Effector memory CD4-positive, alpha-beta T cell (primary cell): ENCODE results near the gene DDR2.

ENCODE experiments used
- DNase-seq, 3 donors: peaks; one replicate each; pipeline ENCODE4 v3.0.0-alpha.2; 2020
- H3K27ac ChIP-seq: 2 replicates; pipeline ENCODE4 v1.7.0; 2013; ENCODE audit warnings: mild to moderate bottlenecking, low read length, moderate library complexity; ENCODE audit not compliant: insufficient read depth, poor library complexity, severe bottlenecking
- H3K27me3 ChIP-seq: replicated peaks from 2 replicates; pipeline ENCODE4 v1.7.0; 2013; ENCODE audit warnings: mild to moderate bottlenecking, low read length; ENCODE audit not compliant: insufficient read depth, control insufficient read depth, poor library complexity, severe bottlenecking
- H3K36me3 ChIP-seq: 2 replicates; pipeline ENCODE4 v1.7.0; 2013; ENCODE audit warnings: mild to moderate bottlenecking, low read length, moderate library complexity; ENCODE audit not compliant: control insufficient read depth, insufficient read depth
- H3K4me1 ChIP-seq: 2 replicates; pipeline ENCODE4 v1.7.0; 2013; ENCODE audit warnings: low read length, mild to moderate bottlenecking; ENCODE audit not compliant: control insufficient read depth, insufficient read depth, poor library complexity, severe bottlenecking
- H3K4me3 ChIP-seq: 2 replicates; pipeline ENCODE4 v1.7.0; 2013; ENCODE audit warnings: low read length, low read depth, mild to moderate bottlenecking; ENCODE audit not compliant: insufficient read depth, poor library complexity, severe bottlenecking
- H3K9me3 ChIP-seq: 2 replicates; pipeline ENCODE4 v1.7.0; 2013; ENCODE audit warnings: mild to moderate bottlenecking, low read length, moderate library complexity; ENCODE audit not compliant: control insufficient read depth

DDR2 gene

DNA sequence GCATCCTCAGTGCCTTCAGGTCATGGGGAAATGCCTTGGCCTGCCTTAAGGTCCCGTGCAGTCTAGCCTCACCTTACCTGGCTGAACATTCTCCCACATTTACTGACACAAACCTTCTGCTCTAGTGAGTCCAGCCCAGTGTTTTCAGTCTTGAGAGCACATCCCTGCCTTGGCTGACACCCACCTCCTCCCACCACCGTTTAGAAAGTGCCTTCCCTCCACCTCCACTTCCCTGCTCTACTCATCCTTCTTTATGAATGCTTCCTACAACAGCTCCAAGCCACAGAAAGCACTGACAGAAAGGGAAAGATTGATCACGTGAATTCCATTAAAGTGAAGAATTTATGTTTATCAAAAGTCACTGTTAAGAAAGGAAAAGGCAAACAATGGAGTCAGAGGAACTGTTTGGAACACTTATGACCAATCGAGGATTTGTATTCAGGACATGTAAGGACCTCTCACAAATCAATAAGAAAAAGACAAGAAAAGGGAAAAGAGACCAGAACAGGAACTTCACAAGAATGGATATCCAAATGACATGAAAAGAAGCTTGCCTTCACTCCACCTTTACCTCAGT lies 59.8 kb downstream of the DDR2 start:
- Histone ChIP-seq H3K4me1 (no peaks in the 10 kb centered on the region), H3K36me3 (no peaks in the 10 kb centered on the region), H3K27me3 (no peaks in the 10 kb centered on the region), H3K27ac (no peak overlapping the region), H3K4me3 (no peak overlapping the region), H3K9me3 (no peaks in the 10 kb centered on the region)
- DNase-seq, result no peak

DNA sequence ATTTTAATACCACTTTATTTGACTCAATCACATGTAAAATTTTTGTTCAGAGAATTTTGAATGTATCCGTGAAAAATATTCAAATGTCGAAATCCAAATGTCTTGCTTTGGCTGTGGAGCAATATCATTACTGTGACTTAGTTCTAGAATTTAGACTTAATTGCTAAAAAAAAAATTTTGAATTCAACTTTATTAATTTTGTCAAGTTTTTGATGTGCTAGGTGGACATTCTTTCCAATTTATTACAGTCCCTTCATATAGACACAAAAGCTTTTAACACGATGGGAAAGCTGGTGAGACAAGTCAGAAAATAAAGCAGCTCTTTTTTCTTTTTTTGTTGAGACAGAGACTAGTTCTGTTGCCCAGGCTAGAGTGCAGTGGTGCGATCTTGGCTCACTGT lies 62.6 kb downstream of the DDR2 start:
- Histone ChIP-seq H3K27ac (no peak overlapping the region), H3K27me3 (no peaks in the 10 kb centered on the region), H3K9me3 (no peaks in the 10 kb centered on the region), H3K36me3 (no peaks in the 10 kb centered on the region), H3K4me3 (no peak overlapping the region), H3K4me1 (no peaks in the 10 kb centered on the region)
- DNase-seq, result no peak

- no peak overlapping the region for H3K27ac ChIP-seq
Observed at GRCh38 chr1:162695687-162696086, 63.4 kb downstream of the DDR2 start.

GRCh38 chr1:162696286-162696862 lies 64.1 kb downstream of the DDR2 start:
- H3K27me3 ChIP-seq, result no peaks in the 10 kb centered on the region
- H3K27ac ChIP-seq, result no peak overlapping the region
- DNase-seq, result no peak
- H3K4me3 ChIP-seq, result no peak overlapping the region
- H3K36me3 ChIP-seq, result no peaks in the 10 kb centered on the region
- no peaks in the 10 kb centered on the region for H3K4me1 ChIP-seq
- no peaks in the 10 kb centered on the region for H3K9me3 ChIP-seq

More at GRCh38 chr1:162695687-162696086, 63.4 kb downstream of the DDR2 start:
- no peaks in the 10 kb centered on the region for H3K27me3 ChIP-seq
- no peaks in the 10 kb centered on the region for H3K36me3 ChIP-seq
- no peak for DNase-seq
- no peaks in the 10 kb centered on the region for H3K4me1 ChIP-seq
- H3K4me3 ChIP-seq, result no peak overlapping the region
- no peaks in the 10 kb centered on the region for H3K9me3 ChIP-seq

GRCh38 chr1:162697140-162697895 lies 65.1 kb downstream of the DDR2 start:
- no peak overlapping the region for H3K27ac ChIP-seq
- no peaks in the 10 kb centered on the region for H3K27me3 ChIP-seq
- H3K9me3 ChIP-seq, result no peaks in the 10 kb centered on the region
- no peaks in the 10 kb centered on the region for H3K36me3 ChIP-seq
- no peaks in the 10 kb centered on the region for H3K4me1 ChIP-seq
- H3K4me3 ChIP-seq, result no peak overlapping the region
- no peak for DNase-seq

DNA sequence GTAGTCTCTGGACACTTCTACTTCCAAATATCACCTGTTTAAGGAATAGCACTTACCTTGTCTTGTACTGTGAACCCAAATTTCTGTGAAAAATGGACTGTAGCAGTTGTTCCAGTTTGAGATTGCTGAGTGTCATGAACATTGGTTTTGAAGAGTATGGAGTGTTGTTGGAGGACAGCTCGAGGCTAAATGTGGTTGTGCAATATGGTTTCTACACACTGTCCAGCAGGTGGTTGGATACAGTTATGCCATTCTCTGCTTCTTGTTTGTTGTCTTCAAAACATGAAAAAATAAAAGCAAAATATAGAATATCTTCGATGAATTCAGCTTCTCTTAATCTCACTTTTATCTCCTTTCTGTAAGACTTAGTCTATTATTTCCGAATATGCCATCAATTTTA lies 67.1 kb downstream of the DDR2 start:
- no peaks in the 10 kb centered on the region for H3K36me3 ChIP-seq
- H3K4me3 ChIP-seq, result no peak overlapping the region
- no peaks in the 10 kb centered on the region for H3K9me3 ChIP-seq
- no peaks in the 10 kb centered on the region for H3K27me3 ChIP-seq
- H3K27ac ChIP-seq, result no peak overlapping the region
- no peak for DNase-seq
- H3K4me1 ChIP-seq, result no peaks in the 10 kb centered on the region

DNA sequence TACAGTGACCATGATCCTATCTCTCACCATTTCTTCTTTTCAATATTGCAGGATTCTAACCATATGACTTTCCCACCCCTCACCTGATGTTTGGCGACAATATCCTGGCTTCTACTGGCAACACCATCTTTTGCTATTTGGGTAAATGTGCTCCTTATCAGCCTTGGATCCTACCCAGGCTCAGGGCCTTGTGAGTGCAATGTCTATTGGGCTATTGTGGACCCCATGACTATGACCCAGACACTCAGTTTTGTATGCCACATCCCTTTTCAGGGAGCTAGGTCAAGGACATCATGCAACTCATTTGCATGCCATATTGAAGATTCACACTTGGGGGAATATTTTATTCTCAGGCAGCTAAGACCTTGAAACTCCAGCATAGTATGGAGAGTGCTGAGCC lies 67.9 kb downstream of the DDR2 start:
- no peak for DNase-seq

GRCh38 chr1:162701286-162701685 lies 69.0 kb downstream of the DDR2 start:
- H3K4me3 ChIP-seq, result no peak overlapping the region
- no peak for DNase-seq
- H3K36me3 ChIP-seq, result no peaks in the 10 kb centered on the region
- H3K27ac ChIP-seq, result no peak overlapping the region
- H3K4me1 ChIP-seq, result no peaks in the 10 kb centered on the region
- H3K9me3 ChIP-seq, result no peaks in the 10 kb centered on the region
- no peaks in the 10 kb centered on the region for H3K27me3 ChIP-seq

More for the DNA sequence above, 67.9 kb downstream of the DDR2 start:
- Histone ChIP-seq H3K4me3 (no peak overlapping the region), H3K27me3 (no peaks in the 10 kb centered on the region), H3K4me1 (no peaks in the 10 kb centered on the region), H3K36me3 (no peaks in the 10 kb centered on the region), H3K9me3 (no peaks in the 10 kb centered on the region), H3K27ac (no peak overlapping the region)

- no peaks in the 10 kb centered on the region for H3K4me1 ChIP-seq
Observed at GRCh38 chr1:162702628-162703027, 70.4 kb downstream of the DDR2 start.

GRCh38 chr1:162703708-162704107 lies 71.4 kb downstream of the DDR2 start:
- H3K27me3 ChIP-seq, result no peaks in the 10 kb centered on the region
- no peak for DNase-seq
- no peaks in the 10 kb centered on the region for H3K36me3 ChIP-seq
- no peak overlapping the region for H3K4me3 ChIP-seq
- H3K9me3 ChIP-seq, result no peaks in the 10 kb centered on the region
- H3K4me1 ChIP-seq, result no peaks in the 10 kb centered on the region
- no peak overlapping the region for H3K27ac ChIP-seq

More at GRCh38 chr1:162702628-162703027, 70.4 kb downstream of the DDR2 start:
- no peaks in the 10 kb centered on the region for H3K36me3 ChIP-seq
- no peaks in the 10 kb centered on the region for H3K9me3 ChIP-seq
- no peaks in the 10 kb centered on the region for H3K27me3 ChIP-seq
- no peak overlapping the region for H3K4me3 ChIP-seq
- DNase-seq, result no peak
- no peak overlapping the region for H3K27ac ChIP-seq
